HEK293 (cell line): ENCODE results near the gene PRKG1.

Experiments
- CTCF ChIA-PET: fragments of 350-600 bp; formaldehyde crosslinking; extraction: SDS; loops from one replicate; lab custom pipeline; 2021; ENCODE audit warnings: antibody characterized with exemption; lab: Yijun Ruan, JAX
- POLR2A ChIA-PET: fragments of 300-600 bp; formaldehyde crosslinking; extraction: SDS; loops from one replicate; lab custom pipeline; 2020; ENCODE audit warnings: antibody characterized with exemption, inconsistent platforms; lab: Yijun Ruan, JAX
- H3K27ac ChIP-seq: fragments of 200-500 bp; sonication (Bioruptor generic); 2 replicates; pipeline ENCODE4 v1.5.1; 2014; ENCODE audit warnings: low read depth, low read length, control low read depth, inconsistent platforms; ENCODE audit errors: extremely low read depth
- H3K36me3 ChIP-seq, 2 experiments: fragments of 200-500 bp in 1 of 2; sonication (Bioruptor generic) in 1 of 2; 1 replicate in 1 of 2; 2 replicates in 1 of 2; pipeline ENCODE4 v1.5.1; 2014 to 2017; ENCODE audit warnings: inconsistent platforms in 2 of 2, low read length in 2 of 2; ENCODE audit not compliant: control insufficient read depth in 2 of 2, insufficient read depth in 1 of 2
- H3K4me1 ChIP-seq: fragments of 200-500 bp; sonication (Bioruptor generic); 2 replicates; pipeline ENCODE4 v1.5.1; 2014; ENCODE audit warnings: mild to moderate bottlenecking, low read length, inconsistent platforms; ENCODE audit not compliant: control insufficient read depth, insufficient read depth
- H3K4me3 ChIP-seq: 2 replicates; pipeline ENCODE4 v1.5.1; 2011; ENCODE audit warnings: low read depth, mild to moderate bottlenecking, control low read depth, low read length, moderate library complexity
- H3K9me3 ChIP-seq: fragments of 200-500 bp; sonication (Bioruptor generic); 2 replicates; pipeline ENCODE4 v1.5.1; 2014; ENCODE audit warnings: low read depth, low read length, inconsistent platforms; ENCODE audit not compliant: control insufficient read depth, insufficient read depth
- BCL11A ChIP-seq: fragments of 450-650 bp; formaldehyde crosslinking; IDR thresholded peaks from 2 replicates; pipeline ENCODE4 v1.5.1; 2016; ENCODE audit warnings: low read depth, missing biosample characterization, missing genetic modification characterization
- FEZF1 ChIP-seq: fragments of 450-650 bp; formaldehyde crosslinking; IDR thresholded peaks from 2 replicates; pipeline ENCODE4 v1.5.1; 2016; ENCODE audit warnings: missing biosample characterization, missing genetic modification characterization
- GLI4 ChIP-seq: fragments of 450-650 bp; formaldehyde crosslinking; IDR thresholded peaks from 2 replicates; pipeline ENCODE4 v1.5.1; 2016; ENCODE audit warnings: missing biosample characterization, missing genetic modification characterization
- GLIS1 ChIP-seq: fragments of 450-650 bp; formaldehyde crosslinking; IDR thresholded peaks from 2 replicates; pipeline ENCODE4 v1.5.1; 2016; ENCODE audit warnings: missing biosample characterization, missing genetic modification characterization
- SP7 ChIP-seq: fragments of 450-650 bp; formaldehyde crosslinking; IDR thresholded peaks from 2 replicates; pipeline ENCODE4 v1.5.1; 2016; ENCODE audit warnings: missing biosample characterization, missing genetic modification characterization
- ZBTB48 ChIP-seq: fragments of 450-650 bp; formaldehyde crosslinking; IDR thresholded peaks from 2 replicates; pipeline ENCODE4 v1.5.1; 2016; ENCODE audit warnings: missing biosample characterization, missing genetic modification characterization
- ZFP41 ChIP-seq: fragments of 450-650 bp; formaldehyde crosslinking; IDR thresholded peaks from 2 replicates; pipeline ENCODE4 v1.5.1; 2016; ENCODE audit warnings: missing biosample characterization, missing genetic modification characterization, borderline replicate concordance
- ZNF10 ChIP-seq: fragments of 450-650 bp; formaldehyde crosslinking; IDR thresholded peaks from 2 replicates; pipeline ENCODE4 v1.5.1; 2017; ENCODE audit warnings: missing biosample characterization, missing genetic modification characterization
- ZNF266 ChIP-seq: fragments of 450-650 bp; formaldehyde crosslinking; IDR thresholded peaks from 2 replicates; pipeline ENCODE4 v1.5.1; 2016; ENCODE audit warnings: missing biosample characterization, missing genetic modification characterization, low read depth
- ZNF311 ChIP-seq: fragments of 450-650 bp; formaldehyde crosslinking; IDR thresholded peaks from 2 replicates; pipeline ENCODE4 v1.5.1; 2017; ENCODE audit warnings: missing biosample characterization, missing genetic modification characterization, borderline replicate concordance
- ZNF324 ChIP-seq: fragments of 450-650 bp; formaldehyde crosslinking; IDR thresholded peaks from 2 replicates; pipeline ENCODE4 v1.5.1; 2016; ENCODE audit warnings: missing biosample characterization, missing genetic modification characterization
- ZNF335 ChIP-seq: fragments of 450-650 bp; formaldehyde crosslinking; conservative IDR thresholded peaks from 2 replicates; pipeline ENCODE4 v1.5.1; 2016; ENCODE audit warnings: missing biosample characterization, missing genetic modification characterization
- ZNF341 ChIP-seq: fragments of 450-650 bp; formaldehyde crosslinking; IDR thresholded peaks from 2 replicates; pipeline ENCODE4; 2016; ENCODE audit warnings: low read depth, missing biosample characterization, missing genetic modification characterization
- ZNF501 ChIP-seq: fragments of 450-650 bp; formaldehyde crosslinking; IDR thresholded peaks from 2 replicates; pipeline ENCODE4 v1.5.1; 2016; ENCODE audit warnings: missing biosample characterization, missing genetic modification characterization
- ZNF654 ChIP-seq: fragments of 450-650 bp; formaldehyde crosslinking; IDR thresholded peaks from 2 replicates; pipeline ENCODE4 v1.5.1; 2016; ENCODE audit warnings: low read depth, missing biosample characterization, missing genetic modification characterization
- ZNF660 ChIP-seq: fragments of 450-650 bp; IDR thresholded peaks from 2 replicates; pipeline ENCODE4 v1.5.1; 2018; ENCODE audit warnings: missing biosample characterization, mild to moderate bottlenecking, missing genetic modification characterization
- ZNF76 ChIP-seq: fragments of 450-650 bp; formaldehyde crosslinking; IDR thresholded peaks from 2 replicates; pipeline ENCODE4; 2016; ENCODE audit warnings: low read depth, missing biosample characterization, missing genetic modification characterization, borderline replicate concordance
- ZSCAN23 ChIP-seq: fragments of 450-650 bp; formaldehyde crosslinking; IDR thresholded peaks from 2 replicates; pipeline ENCODE4 v1.5.1; 2016; ENCODE audit warnings: missing biosample characterization, missing genetic modification characterization
- ZSCAN30 ChIP-seq: fragments of 450-650 bp; IDR thresholded peaks from 2 replicates; pipeline ENCODE4 v1.5.1; 2018; ENCODE audit warnings: missing biosample characterization, mild to moderate bottlenecking, missing genetic modification characterization, moderate library complexity
- ZXDB ChIP-seq: fragments of 450-650 bp; formaldehyde crosslinking; IDR thresholded peaks from 2 replicates; pipeline ENCODE4 v1.5.1; 2016; ENCODE audit warnings: missing biosample characterization, missing genetic modification characterization
- TF ChIP-seq, protein P1 (sequence below): fragments of 450-650 bp; formaldehyde crosslinking; IDR thresholded peaks from 2 replicates; pipeline ENCODE4 v1.5.1; 2016; ENCODE audit warnings: missing biosample characterization, missing genetic modification characterization, low read depth
- TF ChIP-seq, protein P2 (sequence below): fragments of 450-650 bp; formaldehyde crosslinking; IDR thresholded peaks from 2 replicates; pipeline ENCODE4 v1.5.1; 2016; ENCODE audit warnings: missing biosample characterization, missing genetic modification characterization
- TF ChIP-seq, protein P3 (sequence below): fragments of 450-650 bp; formaldehyde crosslinking; IDR thresholded peaks from 2 replicates; pipeline ENCODE4 v1.5.1; 2017; ENCODE audit warnings: missing biosample characterization, missing genetic modification characterization
- TF ChIP-seq, protein P4 (sequence below): fragments of 450-650 bp; formaldehyde crosslinking; IDR thresholded peaks from 2 replicates; pipeline ENCODE4 v1.5.1; 2016; ENCODE audit warnings: missing biosample characterization, missing genetic modification characterization
- TF ChIP-seq, protein P5 (sequence below): fragments of 450-650 bp; formaldehyde crosslinking; IDR thresholded peaks from 2 replicates; pipeline ENCODE4 v1.5.1; 2017; ENCODE audit warnings: missing biosample characterization, missing genetic modification characterization

Gene PRKG1

DNA sequence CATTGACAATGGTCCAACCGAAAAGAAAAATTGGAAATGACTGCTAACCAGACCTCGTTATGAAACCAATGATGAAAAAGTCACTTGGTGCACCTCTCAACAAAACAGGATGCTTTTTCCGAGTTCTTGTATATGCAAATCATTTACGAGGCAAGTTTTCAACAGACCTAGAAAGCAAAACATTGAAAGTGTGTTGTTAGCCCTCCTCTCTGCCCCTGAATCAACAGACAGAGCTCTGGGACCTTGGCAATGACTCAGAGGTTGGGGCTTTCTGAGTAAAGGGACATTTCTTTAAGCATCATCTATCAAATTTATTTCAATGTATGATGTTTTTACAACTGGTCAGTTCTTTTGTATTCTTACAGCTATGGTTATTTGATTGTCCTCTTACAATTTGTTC is 1223.5 kb downstream of the PRKG1 start (continued):
- TF ChIP-seq ZXDB (tag by site-specific recombination) = no peak
- TF ChIP-seq, all 188 proteins: peak for 0

DNA sequence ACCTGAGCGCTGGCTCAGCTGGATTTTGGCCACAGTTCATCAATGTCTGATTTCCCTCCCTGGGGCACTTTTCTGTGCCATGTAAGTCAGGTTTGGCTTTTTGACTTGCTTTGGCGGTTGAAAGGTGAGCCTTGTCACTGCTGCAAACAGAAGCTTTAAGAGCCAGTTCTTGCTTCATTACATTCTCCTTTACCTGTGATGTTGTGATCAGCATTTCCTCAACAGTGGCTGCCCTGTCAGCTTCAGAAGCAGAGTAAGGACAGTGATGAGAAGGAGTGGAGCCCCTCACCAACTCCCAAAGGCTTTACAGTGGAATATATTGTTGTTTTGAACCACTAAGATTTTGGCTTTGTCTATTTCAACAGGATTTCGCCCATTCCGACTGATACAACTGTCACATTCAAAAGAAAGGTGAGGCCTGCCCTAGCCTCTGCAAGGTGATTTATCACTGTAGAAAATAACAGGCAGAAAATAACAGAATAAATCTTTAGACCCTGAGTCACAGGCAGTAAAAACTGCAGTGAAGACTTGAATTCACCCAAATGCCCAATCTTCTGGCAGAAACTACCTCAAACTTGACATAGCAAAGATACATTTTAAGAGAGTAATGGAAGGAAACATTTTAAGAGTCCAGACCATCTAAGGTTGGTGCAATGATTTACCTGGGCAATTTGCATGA is 1226.5 kb downstream of the PRKG1 start:
- ChIA-PET POLR2A (no interaction called here), CTCF (no interaction called here)
- H3K4me3 ChIP-seq = no peak overlapping the region
- H3K36me3 ChIP-seq = no peaks in the 10 kb centered on the region
- TF ChIP-seq, protein P1, sequence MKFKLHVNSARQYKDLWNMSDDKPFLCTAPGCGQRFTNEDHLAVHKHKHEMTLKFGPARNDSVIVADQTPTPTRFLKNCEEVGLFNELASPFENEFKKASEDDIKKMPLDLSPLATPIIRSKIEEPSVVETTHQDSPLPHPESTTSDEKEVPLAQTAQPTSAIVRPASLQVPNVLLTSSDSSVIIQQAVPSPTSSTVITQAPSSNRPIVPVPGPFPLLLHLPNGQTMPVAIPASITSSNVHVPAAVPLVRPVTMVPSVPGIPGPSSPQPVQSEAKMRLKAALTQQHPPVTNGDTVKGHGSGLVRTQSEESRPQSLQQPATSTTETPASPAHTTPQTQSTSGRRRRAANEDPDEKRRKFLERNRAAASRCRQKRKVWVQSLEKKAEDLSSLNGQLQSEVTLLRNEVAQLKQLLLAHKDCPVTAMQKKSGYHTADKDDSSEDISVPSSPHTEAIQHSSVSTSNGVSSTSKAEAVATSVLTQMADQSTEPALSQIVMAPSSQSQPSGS = no peak
- no peak for TF ChIP-seq GLI4 (tag by site-specific recombination)
- no peak for TF ChIP-seq ZNF76
- no peak for TF ChIP-seq FEZF1
- no peak for TF ChIP-seq ZSCAN23
- TF ChIP-seq, protein P2, sequence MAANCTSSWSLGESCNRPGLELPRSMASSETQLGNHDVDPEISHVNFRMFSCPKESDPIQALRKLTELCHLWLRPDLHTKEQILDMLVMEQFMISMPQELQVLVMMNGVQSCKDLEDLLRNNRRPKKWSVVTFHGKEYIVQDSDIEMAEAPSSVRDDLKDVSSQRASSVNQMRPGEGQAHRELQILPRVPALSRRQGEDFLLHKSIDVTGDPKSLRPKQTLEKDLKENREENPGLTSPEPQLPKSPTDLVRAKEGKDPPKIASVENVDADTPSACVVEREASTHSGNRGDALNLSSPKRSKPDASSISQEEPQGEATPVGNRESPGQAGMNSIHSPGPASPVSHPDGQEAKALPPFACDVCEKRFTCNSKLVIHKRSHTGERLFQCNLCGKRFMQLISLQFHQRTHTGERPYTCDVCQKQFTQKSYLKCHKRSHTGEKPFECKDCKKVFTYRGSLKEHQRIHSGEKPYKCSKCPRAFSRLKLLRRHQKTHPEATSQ (tag by site-specific recombination) = no peak
- no peak for TF ChIP-seq ZNF311 (tag by site-specific recombination)
- no peak for TF ChIP-seq ZNF10 (tag by site-specific recombination)
- TF ChIP-seq, protein P3, sequence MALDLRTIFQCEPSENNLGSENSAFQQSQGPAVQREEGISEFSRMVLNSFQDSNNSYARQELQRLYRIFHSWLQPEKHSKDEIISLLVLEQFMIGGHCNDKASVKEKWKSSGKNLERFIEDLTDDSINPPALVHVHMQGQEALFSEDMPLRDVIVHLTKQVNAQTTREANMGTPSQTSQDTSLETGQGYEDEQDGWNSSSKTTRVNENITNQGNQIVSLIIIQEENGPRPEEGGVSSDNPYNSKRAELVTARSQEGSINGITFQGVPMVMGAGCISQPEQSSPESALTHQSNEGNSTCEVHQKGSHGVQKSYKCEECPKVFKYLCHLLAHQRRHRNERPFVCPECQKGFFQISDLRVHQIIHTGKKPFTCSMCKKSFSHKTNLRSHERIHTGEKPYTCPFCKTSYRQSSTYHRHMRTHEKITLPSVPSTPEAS (tag by site-specific recombination) = no peak
- TF ChIP-seq ZFP41 (tag by site-specific recombination) = no peak
- no peak for TF ChIP-seq ZNF324 (tag by site-specific recombination)
- no peak for TF ChIP-seq ZNF266 (tag by site-specific recombination)
- H3K27ac ChIP-seq = no peak overlapping the region
- no peaks in the 10 kb centered on the region for H3K9me3 ChIP-seq
- no peaks in the 10 kb centered on the region for H3K4me1 ChIP-seq

DNA sequence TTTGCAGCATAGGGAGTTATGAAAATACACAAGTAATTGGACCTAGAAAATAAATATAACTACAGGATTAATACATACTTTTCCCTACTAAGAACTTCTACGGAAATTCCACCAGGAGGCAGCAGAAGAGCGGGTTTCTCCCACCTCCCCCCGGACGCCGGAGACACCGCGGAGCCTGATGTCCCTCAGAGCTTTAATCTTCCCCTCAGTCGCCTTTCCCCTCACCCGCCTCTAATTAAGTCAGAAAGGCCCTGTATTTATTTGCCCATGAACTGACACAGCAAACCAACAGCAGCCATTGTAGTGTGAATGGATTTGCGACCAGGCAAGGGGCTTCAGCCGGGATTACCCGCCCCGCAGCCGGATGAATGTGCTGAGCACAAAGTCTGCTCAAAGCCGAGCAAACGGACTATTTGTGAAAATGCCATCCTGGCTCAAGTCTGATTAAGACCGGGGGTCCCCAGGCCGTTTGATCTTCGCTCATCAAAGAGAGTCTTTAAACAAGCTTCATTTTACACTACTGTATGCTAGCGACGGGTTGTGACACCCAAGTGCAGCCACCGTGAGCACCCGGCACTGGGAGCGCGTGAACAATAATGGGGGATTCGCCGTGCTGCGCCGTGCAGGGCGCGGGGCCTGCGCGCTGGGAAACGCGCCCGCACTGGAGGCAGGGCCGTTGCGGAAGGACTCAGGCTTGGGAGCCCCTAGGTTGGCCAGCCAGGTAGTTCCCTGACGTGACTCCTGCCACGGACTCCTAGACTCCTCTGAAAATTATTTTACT is 1234.2 kb downstream of the PRKG1 start:
- ChIA-PET POLR2A (no interaction called here), CTCF (interaction anchor here (0.6 to 7.6 kb wide), 32 partner anchors 9 to 439 kb away, joined by 3 to 109 read pairs (median 4); no protein-coding TSS in a partner anchor)
- Histone ChIP-seq H3K36me3 (no peaks in the 10 kb centered on the region), H3K9me3 (no peaks in the 10 kb centered on the region), H3K27ac (no peak overlapping the region), H3K4me3 (peak overlapping the region; percentile 22; the same call in 1 of the 2 replicates), H3K4me1 (no peaks in the 10 kb centered on the region)
- TF ChIP-seq SP7 (tag by site-specific recombination) = 0 out of 2 replicates have a peak, but pooled peaks have one; percentile 13
- TF ChIP-seq ZNF341 (tag by site-specific recombination) = peak; percentile 57
- TF ChIP-seq, protein P4, sequence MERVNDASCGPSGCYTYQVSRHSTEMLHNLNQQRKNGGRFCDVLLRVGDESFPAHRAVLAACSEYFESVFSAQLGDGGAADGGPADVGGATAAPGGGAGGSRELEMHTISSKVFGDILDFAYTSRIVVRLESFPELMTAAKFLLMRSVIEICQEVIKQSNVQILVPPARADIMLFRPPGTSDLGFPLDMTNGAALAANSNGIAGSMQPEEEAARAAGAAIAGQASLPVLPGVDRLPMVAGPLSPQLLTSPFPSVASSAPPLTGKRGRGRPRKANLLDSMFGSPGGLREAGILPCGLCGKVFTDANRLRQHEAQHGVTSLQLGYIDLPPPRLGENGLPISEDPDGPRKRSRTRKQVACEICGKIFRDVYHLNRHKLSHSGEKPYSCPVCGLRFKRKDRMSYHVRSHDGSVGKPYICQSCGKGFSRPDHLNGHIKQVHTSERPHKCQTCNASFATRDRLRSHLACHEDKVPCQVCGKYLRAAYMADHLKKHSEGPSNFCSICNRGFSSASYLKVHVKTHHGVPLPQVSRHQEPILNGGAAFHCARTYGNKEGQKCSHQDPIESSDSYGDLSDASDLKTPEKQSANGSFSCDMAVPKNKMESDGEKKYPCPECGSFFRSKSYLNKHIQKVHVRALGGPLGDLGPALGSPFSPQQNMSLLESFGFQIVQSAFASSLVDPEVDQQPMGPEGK = peak; percentile 29; the same call in 1 of the 2 replicates
- TF ChIP-seq ZSCAN30 (tag by site-specific recombination) = 0 out of 2 replicates have a peak, but pooled peaks have one; percentile 21
- TF ChIP-seq ZNF335 (tag by site-specific recombination) = peak; percentile 51
- peak; percentile 89 for TF ChIP-seq ZNF654
- TF ChIP-seq, protein P5, sequence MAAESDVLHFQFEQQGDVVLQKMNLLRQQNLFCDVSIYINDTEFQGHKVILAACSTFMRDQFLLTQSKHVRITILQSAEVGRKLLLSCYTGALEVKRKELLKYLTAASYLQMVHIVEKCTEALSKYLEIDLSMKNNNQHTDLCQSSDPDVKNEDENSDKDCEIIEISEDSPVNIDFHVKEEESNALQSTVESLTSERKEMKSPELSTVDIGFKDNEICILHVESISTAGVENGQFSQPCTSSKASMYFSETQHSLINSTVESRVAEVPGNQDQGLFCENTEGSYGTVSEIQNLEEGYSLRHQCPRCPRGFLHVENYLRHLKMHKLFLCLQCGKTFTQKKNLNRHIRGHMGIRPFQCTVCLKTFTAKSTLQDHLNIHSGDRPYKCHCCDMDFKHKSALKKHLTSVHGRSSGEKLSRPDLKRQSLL (tag by site-specific recombination) = peak; percentile 39; the same call in 1 of the 2 replicates
- TF ChIP-seq ZNF660 (tag by site-specific recombination) = peak; percentile 85
- no peak for TF ChIP-seq ZBTB48
- no peak for TF ChIP-seq BCL11A (tag by site-specific recombination)
- TF ChIP-seq ZNF501 (tag by site-specific recombination) = no peak
- TF ChIP-seq GLIS1 (tag by site-specific recombination) = peak; percentile 10; the same call in 1 of the 2 replicates
